GM12891 (cell line): ENCODE results near the gene POP7.
A peak's percentile ranks its signal among the peaks of the same experiment; 100 is the strongest.
"Not testable (repeated sequence)": the region's sequence is repeated elsewhere in the genome, so short reads cannot be mapped to it uniquely, and the experiment has no call there.

Source experiments
- DNase-seq: peaks from one replicate; pipeline ENCODE4 v3.0.0; 2011; ENCODE audit warnings: low spot score; ENCODE audit not compliant: insufficient read length
- FAIRE-seq: peaks from 2 replicates; lab custom pipeline; 2011; peaks lifted over from hg19 to GRCh38; lab: Jason Lieb, UNC
- PAX5 ChIP-seq: IDR thresholded peaks from 2 replicates; pipeline ENCODE4 v1.6.1; 2011; ENCODE audit warnings: low read length, moderate library complexity, mild to moderate bottlenecking; ENCODE audit not compliant: insufficient read depth, severe bottlenecking
- POLR2A ChIP-seq: IDR thresholded peaks from 2 replicates; pipeline ENCODE4 v1.6.1; 2011; ENCODE audit warnings: low read depth, low read length, control low read depth
- POLR2AphosphoS5 ChIP-seq: IDR thresholded peaks from 2 replicates; pipeline ENCODE4 v1.6.1; 2011; ENCODE audit warnings: low read depth, low read length, control low read depth
- POU2F2 ChIP-seq: IDR thresholded peaks from 2 replicates; pipeline ENCODE4 v1.6.1; 2011; ENCODE audit warnings: low read depth, mild to moderate bottlenecking, control low read depth, low read length, moderate library complexity
- SPI1 ChIP-seq: IDR thresholded peaks from 2 replicates; pipeline ENCODE4 v1.6.1; 2011; ENCODE audit warnings: low read depth, low read length, control low read depth
- TAF1 ChIP-seq: IDR thresholded peaks from 2 replicates; pipeline ENCODE4 v1.6.1; 2011; ENCODE audit warnings: low read depth, low read length, control low read depth

The POP7 gene

GRCh38 chr7:100692578-100692961 is 13.4 kb upstream of the POP7 start:
- no peak for TF ChIP-seq TAF1
- no peak for TF ChIP-seq SPI1
- TF ChIP-seq POLR2AphosphoS5 = no peak
- TF ChIP-seq POU2F2 = no peak
- TF ChIP-seq PAX5 = no peak
- no peak for TF ChIP-seq POLR2A
- FAIRE-seq = peak; percentile 50
- no peak for DNase-seq

GRCh38 chr7:100693312-100694097 is 12.4 kb upstream of the POP7 start:
- TF ChIP-seq POLR2AphosphoS5 = no peak
- no peak for TF ChIP-seq POLR2A
- no peak for TF ChIP-seq PAX5
- TF ChIP-seq POU2F2 = no peak
- no peak for TF ChIP-seq SPI1
- no peak for TF ChIP-seq TAF1
- no peak for FAIRE-seq
- DNase-seq = peak; percentile 43

GRCh38 chr7:100694098-100694745 is 11.7 kb upstream of the POP7 start, which contains the start of gene GIGYF1:
Gene GIGYF1 (minus strand): TSS chr7:100694250. CDS start chr7:100688238, 6,012 bp downstream.
- TF ChIP-seq POU2F2 (no peak), POLR2AphosphoS5 (no peak), POLR2A (no peak), SPI1 (no peak), PAX5 (no peak), TAF1 (no peak)
- DNase-seq (peak; percentile 85), FAIRE-seq (peak; percentile 83)

GRCh38 chr7:100696123-100696521 is 9.8 kb upstream of the POP7 start:
- FAIRE-seq (peak; percentile 20), DNase-seq (no peak)

GRCh38 chr7:100699018-100699417 is 6.9 kb upstream of the POP7 start:
- no peak for TF ChIP-seq SPI1
- TF ChIP-seq POU2F2 = no peak
- no peak for TF ChIP-seq PAX5
- no peak for TF ChIP-seq POLR2AphosphoS5
- no peak for TF ChIP-seq TAF1
- TF ChIP-seq POLR2A = no peak
- DNase-seq (no peak), FAIRE-seq (no peak)

More at GRCh38 chr7:100696123-100696521, 9.8 kb upstream of the POP7 start:
- TF ChIP-seq POLR2A (no peak), TAF1 (no peak), POLR2AphosphoS5 (no peak), SPI1 (no peak), POU2F2 (no peak), PAX5 (no peak)

- FAIRE-seq, DNase-seq: not testable (repeated sequence)
Observed at GRCh38 chr7:100701089-100701488, 4.8 kb upstream of the POP7 start.

GRCh38 chr7:100705320-100705752 is 585 bp upstream of the POP7 start:
- FAIRE-seq (peak; percentile 90), DNase-seq (peak; percentile 87)
- TF ChIP-seq SPI1 (no peak), POU2F2 (peak; percentile 43; the same call in 1 of the 2 replicates), POLR2AphosphoS5 (no peak; the same call in 1 of the 2 replicates), PAX5 (no peak), POLR2A (no peak; the same call in 1 of the 2 replicates), TAF1 (no peak)

GRCh38 chr7:100706672-100707311 is 871 bp downstream of the POP7 start:
- DNase-seq (no peak), FAIRE-seq (no peak)
- TF ChIP-seq POLR2AphosphoS5 = no peak
- TF ChIP-seq TAF1 = no peak
- no peak for TF ChIP-seq POLR2A
- TF ChIP-seq SPI1 = no peak
- TF ChIP-seq POU2F2 = no peak
- no peak for TF ChIP-seq PAX5

GRCh38 chr7:100708395-100708794 is 2.5 kb downstream of the POP7 start:
- TF ChIP-seq PAX5 = no peak
- TF ChIP-seq POLR2AphosphoS5 = no peak
- no peak for TF ChIP-seq TAF1
- no peak for TF ChIP-seq SPI1
- no peak for TF ChIP-seq POU2F2
- no peak for TF ChIP-seq POLR2A
- FAIRE-seq (no peak), DNase-seq (no peak)
